CD4-positive, alpha-beta T cell treated with Interleukin-2 at 100 ng/mL for 4 hours (primary cell): Measurements from ENCODE around the gene MYCBP2.
A peak's percentile ranks its signal among the peaks of the same experiment; 100 is the strongest.
"Not testable (repeated sequence)": the region's sequence is repeated elsewhere in the genome, so short reads cannot be mapped to it uniquely, and the experiment has no call there.

Experiments used
- DNase-seq: peaks from one replicate; pipeline ENCODE4 v3.0.0-alpha.2; 2020; ENCODE audit warnings: low spot score

MYCBP2 gene

GRCh38 chr13:77028202-77028601 is 298.7 kb downstream of the MYCBP2 start:
- no peak for DNase-seq

DNA sequence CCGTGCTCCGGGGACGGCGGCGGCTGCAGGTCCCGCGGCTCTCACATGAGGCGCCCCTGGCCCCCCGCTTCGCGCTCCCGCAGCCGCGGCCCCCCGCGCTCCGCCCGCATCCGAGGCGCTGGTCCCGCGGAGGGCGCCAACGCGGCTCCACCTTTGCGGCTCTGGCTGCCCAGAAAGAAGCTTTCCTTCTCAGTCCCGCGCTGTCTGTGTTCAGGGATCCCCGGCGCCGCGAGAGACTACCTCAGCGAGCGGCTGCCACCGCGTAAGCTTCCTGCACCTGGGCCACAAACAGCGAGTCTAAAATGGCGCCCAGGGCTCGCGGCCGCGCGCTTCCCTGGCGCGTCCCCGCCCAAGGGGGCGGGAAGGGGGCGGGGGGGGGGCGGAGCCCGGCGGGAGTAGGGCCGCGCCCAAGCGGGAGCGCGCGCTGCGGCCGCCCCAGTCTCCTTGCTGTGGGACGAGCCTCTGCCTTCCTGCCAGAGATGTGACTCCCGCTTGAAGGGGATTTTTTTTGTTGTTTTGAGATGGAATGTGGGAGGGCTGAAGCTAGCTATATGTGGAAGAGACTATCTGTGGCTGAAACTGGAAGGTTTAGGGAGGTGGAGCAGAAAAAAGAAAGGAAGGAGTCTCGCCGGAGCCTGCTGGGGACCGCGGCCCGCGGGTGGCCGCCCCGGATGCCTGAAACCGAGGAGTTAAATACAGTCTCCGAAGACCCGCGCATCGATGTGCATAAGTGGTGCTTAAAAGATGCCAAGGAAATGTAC is 299.9 kb downstream of the MYCBP2 start, which contains the start of gene FBXL3:
Gene FBXL3, minus strand, starts transcription at position 299 of the 761 bp plus-strand sequence. CDS start 5,299 bp downstream, outside the sequence.
- DNase-seq: peak; percentile 86

GRCh38 chr13:77026255-77026860 is 300.5 kb downstream of the MYCBP2 start:
- DNase-seq: peak; percentile 79

DNA sequence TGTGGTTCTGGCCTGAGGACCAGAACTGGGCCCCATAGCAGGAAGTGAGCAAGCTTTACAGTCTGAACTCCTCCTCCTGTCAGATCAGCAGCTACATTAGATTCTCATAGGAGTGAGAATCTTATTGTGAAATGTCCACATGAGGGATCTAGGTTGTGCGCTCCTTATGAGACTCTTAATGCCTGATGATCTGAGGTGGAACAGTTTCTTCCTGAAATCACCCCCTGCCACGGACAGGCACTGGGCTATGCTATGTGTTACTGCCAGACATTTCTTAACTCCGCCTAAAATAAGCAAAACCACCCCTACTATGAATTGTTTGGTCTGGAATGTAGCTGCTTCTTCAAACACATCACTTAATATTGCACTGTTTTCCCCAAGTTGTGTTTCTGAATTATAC is 304.6 kb downstream of the MYCBP2 start:
- no peak for DNase-seq

GRCh38 chr13:77019756-77020155 is 307.1 kb downstream of the MYCBP2 start:
- no peak for DNase-seq

DNA sequence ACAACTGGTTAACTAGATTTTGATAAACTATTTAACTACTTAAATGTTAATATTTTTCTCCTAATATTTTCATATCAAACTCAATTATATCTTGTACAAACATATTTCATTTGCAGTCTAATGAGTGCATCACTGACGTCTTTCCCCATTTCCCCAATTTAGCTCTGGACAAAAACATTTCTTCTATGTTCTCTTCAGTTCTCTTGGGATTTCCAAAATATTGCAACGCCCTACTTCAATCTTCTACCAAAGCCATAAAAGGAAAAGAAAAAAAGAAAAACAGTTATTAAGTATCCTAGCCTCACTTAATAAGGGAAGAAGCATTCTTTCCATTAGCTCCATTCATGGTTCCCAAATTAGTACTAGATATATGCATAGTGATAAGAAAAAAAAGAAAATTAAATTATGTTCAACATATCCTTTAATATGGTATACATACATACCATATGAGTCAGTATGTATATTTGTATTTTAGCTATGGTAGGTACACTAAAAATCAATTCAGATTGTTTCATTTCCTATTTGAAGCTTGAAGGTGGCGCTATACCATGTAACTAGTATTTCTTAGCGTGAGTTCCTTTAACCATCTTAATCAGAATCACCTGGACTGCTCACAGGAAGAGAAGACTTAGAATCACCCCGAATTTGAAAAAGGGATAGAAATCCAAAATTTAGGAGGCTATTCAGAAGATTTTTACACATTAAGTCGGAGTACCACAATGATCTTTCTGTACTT is 309.8 kb downstream of the MYCBP2 start:
- no peak for DNase-seq

GRCh38 chr13:77016251-77016812 is 310.6 kb downstream of the MYCBP2 start:
- DNase-seq: no peak

- DNase-seq: no peak
Observed at GRCh38 chr13:77014906-77015685, 311.8 kb downstream of the MYCBP2 start.

DNA sequence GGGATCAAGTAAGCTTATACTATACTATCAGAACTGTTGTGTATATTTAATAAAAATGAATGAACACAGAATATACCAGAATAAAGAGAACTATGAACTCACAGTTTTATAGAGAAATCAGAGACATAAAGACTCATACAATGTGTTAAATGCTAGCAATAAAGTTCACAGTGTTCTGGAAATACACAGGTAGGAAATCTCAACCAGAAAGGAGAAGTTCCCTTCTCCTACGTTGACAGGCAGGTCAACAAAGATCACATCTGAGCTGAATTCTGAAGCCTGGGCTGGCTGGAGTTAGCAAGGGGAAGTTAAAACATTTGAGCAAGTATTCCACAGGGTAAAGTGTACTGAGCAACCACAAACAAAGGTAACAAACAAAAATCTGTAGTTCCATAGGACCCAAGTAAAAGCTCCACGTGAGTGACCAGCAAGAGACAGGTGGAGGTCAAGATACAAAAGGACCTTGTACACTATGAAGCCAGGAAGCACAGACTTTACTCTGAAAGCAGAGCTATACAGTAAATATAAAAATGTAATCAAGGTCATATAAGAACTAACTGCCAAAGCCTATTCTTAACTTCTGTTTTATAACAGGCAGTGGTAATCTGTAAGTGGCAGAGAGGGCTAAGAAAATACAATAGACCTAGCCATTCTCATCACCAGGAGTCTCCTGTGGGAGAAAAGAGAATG is 312.9 kb downstream of the MYCBP2 start:
- no peak for DNase-seq

GRCh38 chr13:77009719-77010118 is 317.2 kb downstream of the MYCBP2 start:
- DNase-seq: not testable (repeated sequence)

GRCh38 chr13:77009011-77009410 is 317.9 kb downstream of the MYCBP2 start:
- peak; percentile 36 for DNase-seq

DNA sequence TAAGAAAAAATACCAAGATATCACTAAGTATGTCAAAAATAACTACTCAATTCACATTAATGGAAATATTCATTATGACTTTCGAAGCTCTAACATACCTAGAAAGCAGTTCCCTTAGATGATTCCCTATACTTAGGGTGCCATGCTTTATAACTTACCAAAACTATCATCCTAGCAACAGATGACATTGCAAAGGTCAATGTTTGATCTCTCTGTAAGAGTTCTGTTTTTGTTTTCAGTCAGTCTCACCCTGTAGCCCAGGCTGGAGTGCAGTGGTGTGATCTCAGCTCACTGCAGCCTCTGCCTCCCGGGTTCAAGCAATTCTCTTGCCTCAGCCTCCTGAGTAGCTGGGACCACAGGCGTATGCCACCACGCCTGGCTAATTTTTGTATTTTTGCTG is 318.6 kb downstream of the MYCBP2 start:
- DNase-seq: not testable (repeated sequence)

DNA sequence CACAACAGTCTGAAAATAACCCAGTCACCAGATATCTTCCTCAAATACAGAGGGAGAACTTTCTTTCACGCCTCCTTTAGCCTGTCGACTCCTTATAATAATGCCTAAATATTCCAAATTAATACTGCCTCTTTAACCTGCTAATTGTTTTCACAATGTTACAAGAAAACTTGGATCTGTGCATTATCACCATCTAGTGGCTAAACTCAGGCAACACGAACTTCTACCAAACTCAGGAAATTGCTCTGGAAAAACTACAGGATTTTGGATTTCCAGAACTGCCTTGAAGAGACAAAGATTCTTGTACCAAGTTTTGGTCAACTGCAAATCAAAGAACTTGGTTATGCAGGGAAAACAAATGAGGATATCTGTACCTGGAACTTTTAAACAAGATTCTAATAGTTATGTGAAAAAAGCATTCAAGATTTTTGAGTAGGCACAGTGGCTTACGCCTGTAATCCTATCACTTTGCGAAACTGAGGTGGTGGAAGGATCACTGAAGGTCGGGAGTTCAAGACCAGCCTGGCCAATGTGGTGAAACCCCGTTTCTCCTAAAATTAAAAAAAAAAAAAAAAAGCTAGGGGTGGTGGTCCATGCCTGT is 324.2 kb downstream of the MYCBP2 start:
- DNase-seq: peak; percentile 10

DNA sequence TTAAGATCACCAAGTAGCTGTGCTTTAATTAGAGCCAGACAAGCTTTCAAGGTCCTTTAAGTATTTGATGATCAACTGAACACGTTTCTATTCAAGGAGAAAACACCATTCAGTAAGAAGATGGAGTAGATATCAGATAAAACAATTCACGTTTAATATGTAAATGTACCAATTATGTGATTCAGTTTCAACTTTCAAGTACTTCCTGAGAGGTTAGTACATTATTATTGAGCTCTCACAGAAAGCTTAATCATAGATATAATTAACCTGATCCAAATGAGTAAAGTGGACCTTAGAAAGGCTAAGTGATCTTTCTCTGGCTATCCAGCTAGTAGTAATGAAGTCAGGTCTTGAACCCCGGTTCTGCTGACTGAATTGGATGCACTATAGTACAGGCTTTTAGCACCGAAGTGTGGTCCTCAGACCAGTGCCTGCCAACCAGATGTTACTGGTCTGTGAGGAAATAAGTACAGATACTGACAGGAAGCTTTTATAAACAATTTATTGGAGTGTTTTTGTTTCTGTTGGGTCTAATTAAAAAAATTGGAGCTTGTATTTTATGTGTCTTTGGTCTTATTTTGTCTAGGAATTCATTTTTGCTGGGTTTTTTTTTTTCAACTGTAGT is 324.8 kb downstream of the MYCBP2 start:
- no peak for DNase-seq

GRCh38 chr13:77001540-77001939 is 325.4 kb downstream of the MYCBP2 start:
- DNase-seq: no peak

- no peak for DNase-seq
Observed at GRCh38 chr13:77000475-77000874, 326.4 kb downstream of the MYCBP2 start.
